Liver (tissue), 9 donors: ENCODE measurements around the gene MYL7. TPM values are rescaled to one million over a fixed set of nuclear protein-coding genes. Genes with fewer than 3 reads are reported as not detected.

Source experiments
- DNase-seq: peaks from one replicate; pipeline ENCODE4 v3.0.0-alpha.2; 2017; ENCODE audit warnings: low spot score
- H3K27ac ChIP-seq, 2 donors: one replicate each; pipeline ENCODE4 v1.7.0; 2013; ENCODE audit warnings: inconsistent platforms in 2 of 2, low read length in 2 of 2, control low read depth in 1 of 2, low read depth in 1 of 2, mild to moderate bottlenecking in 1 of 2
- H3K27me3 ChIP-seq, 4 donors: one replicate each; pipeline versions ENCODE4 v1.6.1 to v1.7.0; 2013; ENCODE audit warnings: low read length in 3 of 4, inconsistent platforms in 1 of 4, mild to moderate bottlenecking in 1 of 4, moderate library complexity in 1 of 4; ENCODE audit not compliant: control insufficient read depth in 4 of 4, insufficient read depth in 4 of 4
- H3K36me3 ChIP-seq, 4 donors: one replicate each; pipeline versions ENCODE4 v1.6.1 to v1.7.0; 2013; ENCODE audit warnings: low read length in 3 of 4, mild to moderate bottlenecking in 3 of 4, low read depth in 1 of 4, moderate library complexity in 1 of 4; ENCODE audit not compliant: control insufficient read depth in 4 of 4, insufficient read depth in 3 of 4
- H3K4me1 ChIP-seq, 4 donors: one replicate each; pipeline versions ENCODE4 v1.6.1 to v1.7.0; 2013; ENCODE audit warnings: low read length in 3 of 4, mild to moderate bottlenecking in 3 of 4, moderate library complexity in 1 of 4; ENCODE audit not compliant: control insufficient read depth in 4 of 4, insufficient read depth in 4 of 4
- H3K4me3 ChIP-seq, 3 donors: one replicate each; pipeline versions ENCODE4 v1.6.1 to v1.7.0; 2013; ENCODE audit warnings: low read length in 3 of 3, control low read depth in 1 of 3, low read depth in 1 of 3, mild to moderate bottlenecking in 1 of 3
- H3K9ac ChIP-seq, 2 donors: one replicate each; pipeline ENCODE4 v1.7.0; 2013; ENCODE audit warnings: low read length in 2 of 2, mild to moderate bottlenecking in 2 of 2, moderate library complexity in 2 of 2, control low read depth in 1 of 2, low read depth in 1 of 2
- H3K9me3 ChIP-seq, 4 donors: one replicate each; pipeline versions ENCODE4 v1.6.1 to v1.7.0; 2013; ENCODE audit warnings: low read length in 3 of 4; ENCODE audit not compliant: control insufficient read depth in 4 of 4
- ATF3 ChIP-seq: IDR thresholded peaks from 2 replicates; pipeline ENCODE4 v1.6.1; 2016; ENCODE audit warnings: antibody characterized with exemption
- CTCF ChIP-seq: fragments of 150-350 bp; IDR thresholded peaks from 2 replicates; pipeline ENCODE4 v1.5.1; 2017; ENCODE audit warnings: improper control_type of control experiment, low read depth, low read length; ENCODE audit not compliant: missing input control
- EGR1 ChIP-seq, 2 donors: IDR thresholded peaks; 2 replicates each; pipeline ENCODE4 v1.6.1; 2016 to 2018; ENCODE audit warnings: antibody characterized with exemption in 2 of 2, low read depth in 2 of 2
- FOXA1 ChIP-seq: IDR thresholded peaks from 2 replicates; pipeline ENCODE4 v1.6.1; 2016; ENCODE audit warnings: antibody characterized with exemption
- FOXA2 ChIP-seq: IDR thresholded peaks from 2 replicates; pipeline ENCODE4 v1.6.1; 2016; ENCODE audit warnings: antibody characterized with exemption
- GABPA ChIP-seq, 2 donors: IDR thresholded peaks in 1 of 2; conservative IDR thresholded peaks in 1 of 2; 2 replicates each; pipeline ENCODE4 v1.6.1; 2016; ENCODE audit warnings: antibody characterized with exemption in 2 of 2, mild to moderate bottlenecking in 1 of 2, moderate library complexity in 1 of 2
- HNF4G ChIP-seq: IDR thresholded peaks from 2 replicates; pipeline ENCODE4 v1.6.1; 2016; ENCODE audit warnings: antibody characterized with exemption
- JUND ChIP-seq, 2 donors: IDR thresholded peaks; 2 replicates each; pipeline ENCODE4 v1.6.1; 2016; ENCODE audit warnings: antibody characterized with exemption in 2 of 2
- MAX ChIP-seq: IDR thresholded peaks from 2 replicates; pipeline ENCODE4 v1.6.1; 2016; ENCODE audit warnings: antibody characterized with exemption
- NR2F2 ChIP-seq: IDR thresholded peaks from 2 replicates; pipeline ENCODE4 v1.6.1; 2016; ENCODE audit warnings: antibody characterized with exemption
- REST ChIP-seq: IDR thresholded peaks from 2 replicates; pipeline ENCODE4 v1.6.1; 2016; ENCODE audit warnings: antibody characterized with exemption, mild to moderate bottlenecking
- RXRA ChIP-seq, 2 donors: IDR thresholded peaks; 2 replicates each; pipeline ENCODE4 v1.6.1; 2017 to 2018; ENCODE audit warnings: antibody characterized with exemption in 2 of 2, mild to moderate bottlenecking in 1 of 2
- SP1 ChIP-seq: IDR thresholded peaks from 2 replicates; pipeline ENCODE4 v1.6.1; 2018; ENCODE audit warnings: antibody characterized with exemption, mild to moderate bottlenecking
- TAF1 ChIP-seq: conservative IDR thresholded peaks from 2 replicates; pipeline ENCODE4 v1.6.1; 2016; ENCODE audit warnings: antibody characterized with exemption, mild to moderate bottlenecking
- YY1 ChIP-seq: IDR thresholded peaks from 2 replicates; pipeline ENCODE4 v1.6.1; 2016; ENCODE audit warnings: antibody characterized with exemption, mild to moderate bottlenecking
- ZBTB33 ChIP-seq: IDR thresholded peaks from 2 replicates; pipeline ENCODE4 v1.6.1; 2016; ENCODE audit warnings: antibody characterized with exemption
- WGBS: extraction: QIAGEN DNeasy Blood & Tissue Kit; methylation state at CpG from one replicate; pipeline ENCODE4 v1.1.7; 2013; 5-methylcytosine and 5-hydroxymethylcytosine counted together
- polyA plus RNA-seq, 2 donors: library from polyadenylated mRNA; stranded (reverse) in 1 of 2; unstranded in 1 of 2; fragments of 200-250 nt in 1 of 2; fragments of >200 nt in 1 of 2; fragmentation: Nextera tagmentation in 1 of 2; extraction: Ambion mirVana in 1 of 2; gene quantifications; one replicate each; pipeline versions ENCODE4 v1.2.1 to v1.2.3, GENCODE V29; 2013 to 2015
- total RNA-seq, 2 donors: library from RNA; depleted of rRNA; stranded (reverse); fragments of >200 nt; gene quantifications; one replicate each; pipeline ENCODE4 v1.2.3, GENCODE V29; 2014
- donor health status: healthy.
- donor health status: healthy.
- donor health status: healthy.
- donor health status: healthy.
- donor health status: healthy.

The MYL7 gene
- total and polyA plus RNA-seq, 4 donors, result not detected

GRCh38 chr7:44121761-44122420 lies 19.2 kb downstream of the MYL7 start:
- Histone ChIP-seq H3K27me3 (no peaks in the 10 kb centered on the region), H3K27ac (no peak overlapping the region), H3K9ac (no peak overlapping the region), H3K4me3 (no peak overlapping the region), H3K4me1 (peaks cover 8 to 24% (median 16%) of the 10 kb centered on the region in 4 donors), H3K9me3 (no peaks in the 10 kb centered on the region), H3K36me3 (peaks cover 0 to 25% (median 13%) of the 10 kb centered on the region in 4 donors)
- no peak for TF ChIP-seq FOXA2
- TF ChIP-seq ATF3, result no peak
- no peak for TF ChIP-seq CTCF
- no peak for TF ChIP-seq NR2F2
- TF ChIP-seq SP1, result no peak
- DNase-seq, result no peak
- WGBS, result 98% methylated on average over 12 of the region's 12 CpGs

GRCh38 chr7:44120395-44120794 lies 20.7 kb downstream of the MYL7 start:
- WGBS, result 95% methylated on average over 6 of the region's 6 CpGs
- Histone ChIP-seq H3K27me3 (no peaks in the 10 kb centered on the region), H3K9me3 (no peaks in the 10 kb centered on the region), H3K9ac (no peak overlapping the region), H3K4me3 (no peak overlapping the region), H3K27ac (no peak overlapping the region), H3K36me3 (peaks cover 5 to 40% (median 19%) of the 10 kb centered on the region in 4 donors), H3K4me1 (peaks cover 8 to 24% (median 14%) of the 10 kb centered on the region in 4 donors)
- no peak for TF ChIP-seq ATF3
- TF ChIP-seq NR2F2, result no peak
- DNase-seq, result no peak

GRCh38 chr7:44119829-44120380 lies 21.2 kb downstream of the MYL7 start:
- DNase-seq, result no peak
- Histone ChIP-seq H3K9me3 (no peaks in the 10 kb centered on the region), H3K27ac (no peak overlapping the region), H3K9ac (no peak overlapping the region), H3K27me3 (no peaks in the 10 kb centered on the region), H3K4me3 (no peak overlapping the region), H3K36me3 (peaks cover 6 to 44% (median 22%) of the 10 kb centered on the region in 4 donors), H3K4me1 (peaks cover 5 to 20% (median 14%) of the 10 kb centered on the region in 4 donors)
- TF ChIP-seq FOXA1, result no peak
- no peak for TF ChIP-seq FOXA2
- no peak for TF ChIP-seq MAX
- TF ChIP-seq RXRA (IDR thresholded peaks at IDR 0.05), result no peak
- TF ChIP-seq NR2F2, result no peak
- no peak for TF ChIP-seq EGR1 (IDR thresholded peaks at IDR 0.05; ENCODE audit: low read depth in 2 of 2)
- TF ChIP-seq ZBTB33, result no peak
- no peak for TF ChIP-seq HNF4G
- TF ChIP-seq TAF1, result no peak
- TF ChIP-seq GABPA (IDR thresholded peaks at IDR 0.05 in 1 of 2, conservative IDR thresholded peaks at IDR 0.05 in 1 of 2), result no peak
- TF ChIP-seq ATF3, result no peak
- TF ChIP-seq JUND (IDR thresholded peaks at IDR 0.05), result no peak
- TF ChIP-seq SP1, result no peak
- TF ChIP-seq REST, result no peak
- TF ChIP-seq YY1, result no peak
- WGBS, result 94% methylated on average over 8 of the region's 8 CpGs
